Stimulated activated CD4-positive, alpha-beta T cell treated with anti-CD3 and anti-CD28 coated beads, Interleukin-1b, Interleukin-23, amount 100 ng/mL, for 1 hour (primary cell): ENCODE measurements around the gene MERTK.
"Not testable (repeated sequence)": the region's sequence is repeated elsewhere in the genome, so short reads cannot be mapped to it uniquely, and the experiment has no call there.

Source experiments
- DNase-seq, 2 donors: peaks; one replicate each; pipeline ENCODE4 v3.0.0-alpha.2; 2020; ENCODE audit warnings: low read depth in 2 of 2

MERTK gene

DNA sequence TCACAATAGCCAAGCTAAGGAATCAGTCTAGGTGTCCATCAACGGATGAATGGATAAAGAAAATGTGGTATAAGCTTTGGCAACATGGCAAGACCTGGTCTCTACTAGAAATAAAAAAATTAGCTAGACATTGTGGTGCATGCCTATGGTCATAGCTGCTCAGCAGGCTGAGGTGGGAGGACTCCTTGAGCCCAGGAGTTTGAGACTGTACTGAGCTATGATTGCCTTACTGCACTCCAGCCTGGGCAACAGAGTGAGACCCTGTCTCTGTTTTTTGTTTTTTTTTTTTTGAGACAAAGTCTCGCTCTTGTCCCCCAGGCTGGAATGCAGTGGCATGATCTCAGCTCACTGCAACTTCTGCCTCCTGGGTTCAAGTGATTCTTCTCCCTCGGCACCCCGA is 11.6 kb downstream of the MERTK start:
- not testable (repeated sequence) for DNase-seq

DNA sequence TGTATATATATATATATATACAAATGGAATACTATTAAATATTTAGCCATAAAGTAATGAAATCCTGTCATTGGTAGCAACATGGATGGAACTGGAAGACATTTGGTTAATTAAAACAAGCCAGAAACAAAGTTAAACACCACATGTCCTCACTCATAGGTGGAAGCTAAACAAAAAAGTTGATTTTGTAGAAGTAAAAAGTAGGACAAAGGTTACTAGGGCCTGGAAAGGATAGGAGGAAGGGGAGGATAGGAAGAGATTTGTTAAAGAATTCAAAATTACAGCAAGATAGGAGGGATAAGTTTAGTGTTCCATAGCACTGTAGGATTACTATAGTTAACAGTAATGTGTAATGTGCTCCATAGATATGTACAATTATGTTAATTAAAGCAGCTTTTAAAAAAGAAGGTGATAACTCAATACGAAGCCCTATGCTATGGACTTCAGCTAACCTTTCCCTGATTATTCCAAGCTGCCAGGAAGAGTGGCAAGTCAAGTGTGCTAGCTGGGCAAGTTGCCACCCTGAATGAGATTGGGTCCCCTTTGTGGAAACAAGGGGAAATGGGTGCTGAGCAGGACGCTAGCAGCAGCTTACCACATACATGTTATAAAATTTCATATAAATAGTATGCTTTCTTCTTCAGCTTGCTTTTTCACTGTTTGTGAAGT is 12.3 kb downstream of the MERTK start:
- no peak for DNase-seq

DNA sequence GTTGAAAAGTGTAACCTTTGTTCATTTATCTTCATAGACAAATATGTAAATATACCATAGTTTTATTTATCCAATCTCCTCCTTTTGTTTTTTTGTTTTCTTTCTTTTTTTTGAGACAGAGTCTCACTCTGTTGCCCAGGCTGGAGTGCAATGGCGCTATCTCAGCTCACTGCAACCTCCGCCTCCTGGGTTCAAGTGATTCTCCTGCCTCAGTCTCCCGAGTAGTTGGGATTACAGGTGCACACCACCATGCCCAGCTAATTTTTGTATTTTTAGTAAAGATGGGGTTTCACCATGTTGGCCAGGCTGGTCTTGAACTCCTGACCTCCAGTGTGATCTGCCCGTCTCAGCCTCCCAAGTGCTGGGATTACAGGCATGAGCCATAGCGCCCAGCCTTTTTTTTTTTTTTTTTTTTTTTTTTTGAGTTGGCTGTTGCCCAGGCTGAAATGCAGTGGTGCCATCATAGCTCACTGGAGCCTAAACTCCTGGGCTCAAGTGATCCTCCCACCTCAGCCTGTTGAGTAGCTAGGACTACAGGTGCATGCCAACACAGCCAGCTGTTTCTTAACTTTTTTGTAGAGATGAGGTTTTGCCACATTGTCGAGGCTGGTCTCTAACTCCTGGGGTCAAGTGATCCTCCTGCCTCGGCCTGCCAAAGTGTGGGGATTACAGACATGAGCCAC is 13.0 kb downstream of the MERTK start:
- not testable (repeated sequence) for DNase-seq

DNA sequence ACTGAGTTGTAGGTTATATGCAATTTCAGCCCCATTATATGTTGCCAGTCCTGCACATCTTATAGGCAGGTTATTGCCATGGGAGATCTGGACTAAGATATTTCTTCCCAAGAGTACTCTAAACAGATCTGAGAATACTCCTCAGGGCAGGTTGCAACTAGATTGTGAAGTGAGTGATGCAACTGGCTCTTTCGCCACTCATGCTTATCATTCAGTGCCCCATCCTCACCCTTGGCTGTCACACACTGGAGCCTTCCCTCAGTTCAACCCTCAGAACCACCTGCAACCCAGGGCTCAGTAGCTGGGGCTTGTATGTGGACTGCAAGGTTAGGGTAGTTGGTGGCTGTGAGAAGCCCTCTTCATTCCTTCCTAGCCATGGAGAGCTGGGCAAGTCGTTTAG is 14.1 kb downstream of the MERTK start:
- no peak for DNase-seq

DNA sequence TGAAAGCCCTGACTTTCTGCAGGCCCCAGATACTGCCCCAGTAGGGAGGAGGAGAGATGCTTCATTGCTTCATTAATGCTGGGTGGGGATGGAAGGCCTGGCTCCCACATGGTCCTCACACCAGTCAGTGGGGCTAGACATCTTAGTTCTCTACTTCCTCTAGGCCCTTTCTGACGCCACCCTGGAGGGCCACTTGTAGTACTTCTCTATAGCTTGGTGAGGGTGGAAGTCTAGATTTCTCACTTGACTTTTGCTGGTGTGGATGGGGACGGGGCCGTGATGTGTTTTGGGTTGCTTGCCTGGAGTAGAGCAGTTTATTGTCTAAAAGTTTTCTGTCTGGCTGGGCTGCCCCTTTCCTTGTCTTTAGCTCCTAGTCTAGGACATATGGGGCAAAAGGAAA is 18.7 kb downstream of the MERTK start:
- no peak for DNase-seq

DNA sequence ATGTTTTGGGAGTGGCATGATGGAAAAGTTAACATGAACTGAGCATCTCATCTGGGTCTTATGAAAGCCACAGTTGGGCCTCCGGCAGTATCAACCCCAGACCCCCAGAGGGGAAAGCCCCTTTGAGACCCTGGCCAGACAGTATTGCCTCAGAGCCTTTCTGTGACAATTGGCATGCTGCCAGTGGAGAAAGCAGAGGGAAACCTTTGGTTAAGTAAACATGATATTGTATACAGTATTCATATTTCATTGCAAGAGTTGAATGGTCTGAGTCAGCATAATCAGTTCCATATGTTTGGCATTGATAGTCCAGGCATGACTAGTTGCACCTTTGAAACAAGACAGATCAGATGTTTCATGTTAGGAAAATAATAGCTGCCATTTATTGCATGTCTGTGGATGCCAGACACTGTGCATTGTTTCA is 20.0 kb downstream of the MERTK start:
- DNase-seq = no peak

- no peak for DNase-seq
Measured at GRCh38 chr2:111919365-111919764, 21.0 kb downstream of the MERTK start.

DNA sequence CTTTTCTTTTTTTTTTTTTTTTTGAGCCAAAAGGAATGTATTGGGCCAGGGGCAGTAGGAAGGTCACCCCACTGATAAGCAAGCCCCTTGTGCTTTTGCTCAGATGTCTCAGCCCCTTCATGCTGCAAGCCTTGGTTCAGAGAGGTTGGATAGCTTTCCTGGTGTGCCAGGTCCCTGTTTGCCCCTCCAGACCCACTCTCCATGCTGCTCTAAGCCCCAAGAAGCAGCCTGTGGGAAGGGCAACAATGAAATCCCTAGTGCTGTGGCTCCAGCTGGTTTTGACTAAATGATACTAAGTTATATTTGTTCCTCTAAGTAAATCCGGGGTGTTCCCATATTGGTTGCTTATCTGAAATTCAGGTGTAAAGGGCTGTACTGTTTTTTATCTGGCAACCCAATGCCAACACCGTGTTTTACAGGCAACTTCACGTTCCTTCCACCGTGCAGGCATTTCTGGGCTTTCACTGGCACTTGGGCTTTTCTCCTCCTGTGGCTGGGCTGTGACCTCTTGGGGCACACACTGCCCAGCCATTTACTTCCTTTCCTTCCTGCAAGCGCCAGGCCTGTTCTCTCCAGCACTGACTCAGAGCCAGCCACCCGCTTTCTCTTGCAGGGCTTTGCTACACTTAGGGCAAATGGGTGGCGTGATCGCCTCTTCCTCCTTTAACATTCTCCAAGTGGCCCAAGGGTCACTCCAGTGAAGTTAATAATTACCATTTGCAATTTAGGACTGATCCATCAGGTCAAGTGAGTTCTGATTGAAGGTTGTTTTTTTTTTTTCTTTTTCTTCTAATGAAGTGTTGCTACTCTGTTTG is 21.6 kb downstream of the MERTK start:
- no peak for DNase-seq

DNA sequence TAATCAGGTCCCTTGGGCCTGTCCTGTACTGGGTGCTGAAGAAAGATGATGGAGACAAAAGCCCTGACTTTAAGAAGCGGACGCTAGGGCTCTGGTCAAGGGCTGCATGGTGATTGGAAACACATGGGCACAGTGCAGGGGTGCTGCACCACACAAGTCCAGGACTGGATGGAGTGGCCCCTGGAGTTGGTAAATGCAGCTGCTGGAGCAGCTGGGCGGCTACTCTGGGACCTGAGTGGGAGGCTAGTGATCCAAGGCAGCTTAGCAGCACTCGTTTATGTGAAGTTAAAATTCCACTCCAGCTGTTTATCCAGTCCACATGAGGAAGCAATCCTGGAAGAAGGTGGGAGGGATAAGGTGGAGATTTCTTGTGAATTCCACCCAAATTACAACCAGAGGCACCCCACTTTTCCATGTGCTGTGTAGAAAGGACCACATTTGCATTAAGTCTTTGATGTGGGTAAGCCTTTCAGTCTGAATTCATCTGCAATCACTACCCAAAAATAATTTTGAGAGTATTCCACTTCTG is 24.9 kb downstream of the MERTK start:
- DNase-seq = no peak

GRCh38 chr2:111924617-111925107 is 26.3 kb downstream of the MERTK start:
- DNase-seq = no peak

DNA sequence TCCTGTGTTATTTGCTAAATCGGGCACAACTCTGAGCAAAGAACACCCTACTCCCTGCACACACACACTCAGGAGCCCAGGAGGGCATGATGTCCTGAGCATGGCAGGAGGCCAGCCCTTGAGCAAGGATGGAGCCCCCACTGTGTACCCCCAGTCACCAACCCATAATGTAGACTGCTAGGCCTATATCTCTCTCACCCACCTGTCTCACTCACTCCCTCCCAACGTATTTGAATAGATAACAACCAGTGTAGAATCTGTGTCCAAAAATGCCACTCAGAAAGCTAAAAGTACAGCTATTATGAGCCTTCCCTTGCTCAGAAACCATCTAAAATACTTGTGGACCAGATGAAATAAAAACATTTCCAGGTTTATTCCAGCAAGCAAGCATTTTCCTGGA is 29.3 kb downstream of the MERTK start:
- no peak for DNase-seq

DNA sequence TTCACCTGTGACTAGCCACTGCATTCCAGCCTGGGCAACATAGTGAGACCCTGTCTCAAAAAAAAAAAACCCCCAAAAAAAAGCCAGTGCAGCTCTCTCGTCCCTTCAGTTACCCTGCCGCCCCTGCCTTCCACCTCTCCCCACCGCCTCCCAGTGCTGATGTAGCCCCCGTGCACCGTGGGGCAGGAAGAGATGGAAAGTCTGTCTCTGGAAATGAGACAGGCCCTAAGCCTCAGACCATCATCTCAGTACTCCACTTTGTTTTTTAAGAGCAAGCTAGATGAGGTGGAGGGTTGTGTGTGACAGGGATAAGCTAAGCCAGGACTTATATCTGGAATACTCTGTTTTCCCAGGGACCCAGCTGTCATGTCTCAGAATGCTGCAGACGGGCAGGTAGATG is 32.0 kb downstream of the MERTK start:
- no peak for DNase-seq

GRCh38 chr2:111930875-111931274 is 32.5 kb downstream of the MERTK start:
- no peak for DNase-seq

DNA sequence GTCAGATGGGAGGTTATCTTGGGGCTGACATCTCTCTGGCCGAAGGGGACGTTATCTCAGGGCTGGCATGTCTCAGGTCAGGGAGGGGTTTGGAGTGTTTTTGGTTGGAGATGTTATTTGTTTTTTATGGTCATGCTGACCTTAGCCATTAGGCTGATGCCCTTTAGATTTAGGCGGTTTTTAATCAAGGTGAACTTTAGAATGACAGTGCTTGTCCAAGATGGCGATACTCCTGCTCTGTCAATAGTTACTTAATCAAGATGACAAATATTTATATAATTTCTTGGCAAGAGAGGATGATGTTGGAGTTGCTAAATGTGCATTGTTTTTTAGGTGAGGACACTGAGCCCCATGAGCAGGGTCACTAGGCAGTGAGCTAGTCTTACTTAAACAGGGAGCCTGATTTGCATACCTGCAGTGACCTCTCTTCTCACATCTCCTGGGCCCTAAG is 34.5 kb downstream of the MERTK start:
- DNase-seq = no peak

GRCh38 chr2:111933900-111934299 is 35.5 kb downstream of the MERTK start:
- DNase-seq = not testable (repeated sequence)

- no peak for DNase-seq
Measured at GRCh38 chr2:111936881-111937280, 38.5 kb downstream of the MERTK start.

DNA sequence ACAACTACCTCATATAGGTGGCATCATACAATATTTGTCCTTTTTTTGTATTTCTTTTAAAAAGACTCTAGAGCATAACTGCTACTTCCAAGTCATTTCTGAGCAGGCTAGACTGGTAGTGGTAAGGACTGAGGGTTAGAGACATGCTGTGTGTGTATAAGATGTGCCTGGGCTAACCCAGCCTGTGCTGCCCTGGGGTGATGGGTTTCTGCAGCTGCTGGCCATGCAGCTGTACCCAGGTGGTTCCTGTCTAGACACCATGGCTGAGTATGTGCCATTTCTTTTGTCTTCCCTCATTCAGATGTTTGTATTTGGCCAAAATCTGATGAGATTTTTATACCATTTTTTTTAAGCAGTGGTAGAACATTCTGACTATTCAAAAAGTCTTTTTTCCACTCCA is 40.0 kb downstream of the MERTK start:
- DNase-seq = no peak

DNA sequence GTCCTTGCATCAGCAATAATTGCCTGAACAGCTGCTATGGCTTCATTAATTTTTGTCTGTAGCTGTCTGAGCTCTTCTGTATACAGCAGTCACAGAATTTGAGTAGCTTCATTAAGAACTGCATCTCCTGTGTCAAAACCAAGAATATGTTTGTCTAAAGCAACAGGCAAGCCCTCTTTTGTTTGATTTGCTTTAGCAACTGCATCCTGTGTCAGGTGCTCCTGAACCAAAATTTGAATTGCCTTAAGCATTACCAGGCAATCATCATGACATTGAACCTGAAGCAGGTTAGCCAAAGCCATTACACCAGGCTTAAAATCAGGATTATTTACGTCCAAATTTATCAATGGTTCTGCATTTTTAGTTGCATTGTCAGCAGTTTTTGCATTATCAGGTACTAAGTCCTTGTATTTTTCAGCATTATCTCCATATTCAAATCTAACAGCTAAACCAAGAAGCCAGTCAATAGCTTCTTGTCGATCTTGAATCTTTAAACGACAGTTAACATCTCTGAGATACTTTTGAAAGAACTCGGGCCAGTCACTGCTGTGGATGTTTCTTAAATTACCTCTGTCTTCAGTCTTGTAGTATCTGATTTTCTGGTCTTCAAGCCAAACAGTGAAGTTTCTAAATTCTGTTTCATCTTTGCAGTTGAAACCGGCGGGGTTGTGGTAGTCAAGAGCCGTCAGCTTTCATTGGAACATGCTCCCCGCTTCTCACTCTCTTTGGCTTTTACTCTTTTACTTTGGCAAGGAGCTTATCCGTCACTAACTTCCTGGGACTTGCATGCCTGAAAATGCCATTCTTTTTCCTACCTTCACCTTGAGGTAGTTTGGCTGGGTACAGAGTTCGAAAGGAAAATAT is 42.2 kb downstream of the MERTK start:
- no peak for DNase-seq

- DNase-seq = no peak
Measured at GRCh38 chr2:111941531-111941930, 43.1 kb downstream of the MERTK start.

GRCh38 chr2:111944531-111945210 is 46.3 kb downstream of the MERTK start:
- no peak for DNase-seq
